H1 (cell line): ENCODE measurements around the gene GDAP1L1. TPM values are rescaled to one million over a fixed set of nuclear protein-coding genes. Genes with fewer than 3 reads are reported as not detected.

Experiments
- CTBP2 ChIP-seq: IDR thresholded peaks from 2 replicates; pipeline ENCODE4 v1.7.0; 2011; ENCODE audit warnings: borderline replicate concordance, mild to moderate bottlenecking, moderate library complexity, mixed read lengths, low read length; ENCODE audit not compliant: insufficient read depth, insufficient read length
- POLR2AphosphoS5 ChIP-seq: IDR thresholded peaks from 2 replicates; pipeline ENCODE4 v1.6.1; 2011; ENCODE audit warnings: low read depth, low read length
- YY1 ChIP-seq: IDR thresholded peaks from 2 replicates; pipeline ENCODE4 v1.6.1; 2011; ENCODE audit warnings: low read depth, mild to moderate bottlenecking, low read length
- polyA plus RNA-seq, 7 experiments: library from polyadenylated mRNA; depleted of rRNA in 3 of 7; stranded (reverse) in 5 of 7; unstranded in 2 of 7; fragments of >200 nt in 5 of 7; fragments of 200-250 nt in 2 of 7; gene quantifications; 1 replicate in 5 of 7; 2 replicates in 1 of 7; 4 replicates in 1 of 7; pipeline versions ENCODE4 v1.2.1 to v1.2.3, GENCODE V29; 2011 to 2013; ENCODE audit warnings: missing spikeins in 2 of 7, mixed read lengths in 2 of 7
- total RNA-seq: library from RNA; stranded (reverse); fragmentation: NEBNext Ultra II Directional; extraction: Animal tissue kit (Norgen Biotek cat#: 25700); gene quantifications from 2 replicates; pipeline ENCODE4 v1.2.1, GENCODE V29; 2021

GDAP1L1 gene
- total and polyA plus RNA-seq, 2 of the 8 experiments (the other 6 are each of a cell fraction or from before 2014, with no cell fraction given), result 8.5 to 63.1 TPM

DNA sequence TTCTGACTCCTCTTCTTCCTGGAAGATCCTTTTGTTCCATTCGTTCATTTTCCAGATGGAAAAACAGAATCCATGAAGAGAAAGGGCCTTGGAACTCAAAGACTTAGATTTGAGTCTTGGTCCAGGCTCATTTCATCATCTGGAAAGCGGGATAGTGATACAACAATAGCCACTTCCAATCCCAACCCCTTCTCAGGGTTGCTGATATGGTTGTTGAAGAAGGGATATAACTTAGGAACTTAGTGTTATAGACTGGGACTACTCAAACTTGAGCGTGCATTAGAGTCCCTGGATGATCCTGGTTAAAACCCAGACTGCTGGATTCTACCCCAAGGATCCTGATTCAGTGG lies 1.3 kb downstream of the GDAP1L1 start (continued):
- TF ChIP-seq CTBP2, result no peak
- TF ChIP-seq POLR2AphosphoS5, result no peak
- TF ChIP-seq YY1, result no peak
